GM23338 (cell line): ENCODE data around the gene IGF2. TPM values are rescaled to one million over a fixed set of nuclear protein-coding genes. Genes with fewer than 3 reads are reported as not detected.

Experiments
- ATAC-seq: fragments of 200-7000 bp; cut with Tn5 transposase; 3 replicates; pipeline ENCODE4 v1.9.1; 2020
- DNase-seq: peaks from one replicate; pipeline ENCODE4 v3.0.0-alpha.2; 2015; ENCODE audit warnings: low spot score
- H2AFZ ChIP-seq: fragments of 200-600 bp; sonication (generic); 2 replicates; pipeline ENCODE4 v1.8.0; 2016; ENCODE audit warnings: antibody characterized with exemption, mild to moderate bottlenecking, moderate library complexity
- H3F3A ChIP-seq: fragments of 200-600 bp; sonication (generic); replicated peaks from 2 replicates; pipeline ENCODE4 v1.8.0; 2017; ENCODE audit warnings: antibody characterized with exemption, mixed run types, low read depth
- H3K27ac ChIP-seq: fragments of 200-600 bp; sonication (generic); 2 replicates; pipeline ENCODE4 v1.6.1; 2016; ENCODE audit warnings: low read depth
- H3K27me3 ChIP-seq: fragments of 200-600 bp; sonication (generic); 2 replicates; pipeline ENCODE4 v1.8.0; 2016; ENCODE audit warnings: mild to moderate bottlenecking, mixed run types, moderate library complexity; ENCODE audit not compliant: insufficient read depth
- H3K36me3 ChIP-seq: fragments of 200-600 bp; sonication (generic); 2 replicates; pipeline ENCODE4 v1.8.0; 2016; ENCODE audit warnings: mild to moderate bottlenecking; ENCODE audit not compliant: insufficient read depth
- H3K4me1 ChIP-seq: fragments of 200-600 bp; sonication (generic); 2 replicates; pipeline ENCODE4 v1.8.0; 2016; ENCODE audit warnings: mild to moderate bottlenecking, moderate library complexity; ENCODE audit not compliant: insufficient read depth
- H3K4me2 ChIP-seq: fragments of 200-600 bp; sonication (generic); 2 replicates; pipeline ENCODE4 v1.7.1; 2017; ENCODE audit warnings: mixed run types
- H3K4me3 ChIP-seq: fragments of 200-600 bp; sonication (generic); 2 replicates; pipeline ENCODE4 v1.6.1; 2016; ENCODE audit warnings: mixed run types
- H3K79me2 ChIP-seq: fragments of 200-600 bp; sonication (generic); replicated peaks from 2 replicates; pipeline ENCODE4 v1.8.0; 2017; ENCODE audit warnings: mild to moderate bottlenecking; ENCODE audit not compliant: insufficient read depth
- H3K9me2 ChIP-seq: fragments of 200-600 bp; sonication (generic); 2 replicates; pipeline ENCODE4 v1.8.0; 2017; ENCODE audit not compliant: insufficient read depth
- H4K20me1 ChIP-seq: fragments of 200-600 bp; sonication (generic); replicated peaks from 2 replicates; pipeline ENCODE4 v1.8.0; 2017; ENCODE audit warnings: mild to moderate bottlenecking; ENCODE audit not compliant: insufficient read depth
- H3K27ac Mint-ChIP-seq: 2 replicates; pipeline ENCODE4 v1.8.0; 2020; ENCODE audit warnings: inconsistent platforms, mild to moderate bottlenecking, moderate library complexity, mixed read lengths
- H3K27me3 Mint-ChIP-seq: 3 replicates; pipeline ENCODE4 v1.8.0; 2022; ENCODE audit warnings: low read depth, mild to moderate bottlenecking, moderate library complexity, mixed read lengths, inconsistent platforms; ENCODE audit not compliant: insufficient read depth, poor library complexity
- H3K36me3 Mint-ChIP-seq: 3 replicates; pipeline ENCODE4 v1.8.0; 2021; ENCODE audit warnings: low read depth, mild to moderate bottlenecking, inconsistent platforms, moderate library complexity, mixed read lengths
- H3K4me1 Mint-ChIP-seq: 3 replicates; pipeline ENCODE4 v1.8.0; 2020; ENCODE audit warnings: mild to moderate bottlenecking, inconsistent platforms, mixed read lengths
- H3K4me3 Mint-ChIP-seq: 3 replicates; pipeline ENCODE4 v1.8.0; 2021; ENCODE audit warnings: moderate library complexity, mild to moderate bottlenecking, inconsistent platforms, mixed read lengths
- H3K9me3 Mint-ChIP-seq: 3 replicates; pipeline ENCODE4 v1.8.0; 2020; ENCODE audit warnings: moderate library complexity, mild to moderate bottlenecking, inconsistent platforms, mixed read lengths
- CREB1 ChIP-seq: fragments of 250-450 bp; sonication (Bioruptor Pico); IDR thresholded peaks from 2 replicates; pipeline ENCODE4 v1.5.0; 2020; ENCODE audit warnings: low read depth, mild to moderate bottlenecking, moderate library complexity
- CTCF ChIP-seq, 2 experiments: fragments of 200-600 bp in 1 of 2; sonication (generic) in 1 of 2; conservative IDR thresholded peaks; 2 replicates each; pipeline versions ENCODE4 v1.5.1 to v1.6.1; 2016 to 2017; ENCODE audit warnings: antibody characterized with exemption in 2 of 2, low read depth in 2 of 2, mild to moderate bottlenecking in 2 of 2, moderate library complexity in 1 of 2
- ETS1 ChIP-seq: IDR thresholded peaks from 2 replicates; pipeline ENCODE4 v1.6.1; 2016; ENCODE audit warnings: antibody characterized with exemption
- EZH2 ChIP-seq: fragments of 200-600 bp; sonication (generic); IDR thresholded peaks from one replicate; pipeline ENCODE4 v1.8.0; 2017; ENCODE audit warnings: antibody characterized with exemption, mild to moderate bottlenecking, low read depth; ENCODE audit not compliant: unreplicated experiment
- NANOG ChIP-seq: IDR thresholded peaks from 2 replicates; pipeline ENCODE4 v1.6.1; 2016; ENCODE audit warnings: antibody characterized with exemption, borderline replicate concordance
- POLR2AphosphoS5 ChIP-seq: IDR thresholded peaks from 2 replicates; pipeline ENCODE4 v1.6.1; 2016; ENCODE audit warnings: antibody characterized with exemption, low read depth
- REST ChIP-seq: IDR thresholded peaks from one replicate; pipeline ENCODE4 v1.6.1; 2018; ENCODE audit warnings: antibody characterized with exemption; ENCODE audit not compliant: unreplicated experiment
- STAT1 ChIP-seq: IDR thresholded peaks from one replicate; pipeline ENCODE4 v1.6.1; 2016; ENCODE audit warnings: antibody characterized with exemption; ENCODE audit not compliant: unreplicated experiment
- ZNF462 ChIP-seq: fragments of 250-450 bp; sonication (Bioruptor Pico); IDR thresholded peaks from 2 replicates; pipeline ENCODE4 v1.5.0; 2020; ENCODE audit warnings: mild to moderate bottlenecking, moderate library complexity
- polyA plus RNA-seq: library from polyadenylated mRNA; unstranded; fragments of >200 nt; fragmentation: Nextera tagmentation; extraction: Ambion mirVana; gene quantifications from 2 replicates; pipeline ENCODE4 v1.2.1, GENCODE V29; 2016
- total RNA-seq: library from RNA; depleted of rRNA; stranded (reverse); fragments of >200 nt; shearing (Covaris generic); gene quantifications from 2 replicates; pipeline ENCODE4 v1.2.3, GENCODE V29; 2014

IGF2 gene
- total and polyA plus RNA-seq, 2 experiments from 2014 or later: 1.4 to 4.0 TPM

- TF ChIP-seq ETS1: no peak
Measured at GRCh38 chr11:2086239-2087040, 52.7 kb downstream of the IGF2 start (continued).

- no peak overlapping the region for H3K27ac ChIP-seq
- Mint-ChIP-seq H3K4me3 (no peak overlapping the region), H3K36me3 (peaks cover 18% of the 10 kb centered on the region), H3K9me3 (peaks cover 26% of the 10 kb centered on the region), H3K27ac (no peak overlapping the region), H3K4me1 (no peaks in the 10 kb centered on the region; the same call in 2 of the 3 replicates), H3K27me3 (peaks cover 12% of the 10 kb centered on the region)
- no peaks in the 10 kb centered on the region for H3K79me2 ChIP-seq
- ATAC-seq: no peak
- no peak overlapping the region for H3K4me3 ChIP-seq
- no peak for DNase-seq
- no peaks in the 10 kb centered on the region for H3K9me2 ChIP-seq
- no peaks in the 10 kb centered on the region for H4K20me1 ChIP-seq
- TF ChIP-seq CTCF (conservative IDR thresholded peaks at IDR 0.05; ENCODE audit: low read depth in 2 of 2): no peak
- TF ChIP-seq CREB1 (CRISPR knock-in tag): no peak
- TF ChIP-seq REST: no peak
- no peak for TF ChIP-seq NANOG
- no peak for TF ChIP-seq STAT1
- no peak for TF ChIP-seq EZH2
- TF ChIP-seq POLR2AphosphoS5: no peak
- no peak for TF ChIP-seq ZNF462 (CRISPR knock-in tag)
- H3K27me3 ChIP-seq: no peaks in the 10 kb centered on the region
- H3K36me3 ChIP-seq: no peaks in the 10 kb centered on the region
- H2AFZ ChIP-seq: no peak overlapping the region
- no peaks in the 10 kb centered on the region for H3F3A ChIP-seq
- no peak overlapping the region for H3K4me2 ChIP-seq
- H3K4me1 ChIP-seq: peaks cover 6% of the 10 kb centered on the region; the same call in 1 of the 2 replicates
Measured at GRCh38 chr11:2085251-2086066, 53.7 kb downstream of the IGF2 start.
